Measurements from ENCODE around the gene TGFBRAP1. TPM values are rescaled to one million over a fixed set of nuclear protein-coding genes. Genes with fewer than 3 reads are reported as not detected.

TGFBRAP1 gene
- total and polyA plus RNA-seq, 7 donors: 4.8 to 24.6 (median 17.4) TPM

- intact Hi-C loops (cut with DNase I): no loop called here
- peaks cover 0 to 17% (median 0%) of the 10 kb centered on the region in 3 donors for H3K27me3 ChIP-seq
- no peaks in the 10 kb centered on the region for H3K36me3 ChIP-seq
- WGBS, 2 donors: 40 to 43% methylated on average over 5 of the region's 5 CpGs
- TF ChIP-seq EP300 (IDR thresholded peaks at IDR 0.05) (no peak), POLR2A (IDR thresholded peaks at IDR 0.05) (no peak), CTCF (IDR thresholded peaks at IDR 0.05) (no peak), POLR2AphosphoS5 (IDR thresholded peaks at IDR 0.05) (no peak)
- DNase-seq: no peak
- peaks cover 0 to 9% (median 0%) of the 10 kb centered on the region in 4 donors for H3K4me1 ChIP-seq
- H3K4me3 ChIP-seq: no peak overlapping the region
- H3K9me3 ChIP-seq: no peaks in the 10 kb centered on the region
- no peak overlapping the region for H3K27ac ChIP-seq
Measured at GRCh38 chr2:105236060-105236424, 93.5 kb downstream of the TGFBRAP1 start.

- Histone ChIP-seq H3K36me3 (no peaks in the 10 kb centered on the region), H3K27ac (no peak overlapping the region), H3K4me3 (no peak overlapping the region), H3K9me3 (no peaks in the 10 kb centered on the region), H3K4me1 (peaks cover 0 to 9% (median 0%) of the 10 kb centered on the region in 4 donors), H3K27me3 (peaks cover 0 to 17% (median 0%) of the 10 kb centered on the region in 3 donors)
- TF ChIP-seq CTCF (IDR thresholded peaks at IDR 0.05) (peak in 3 of 4 experiments; percentile 38 to 56 (median 54)), POLR2A (IDR thresholded peaks at IDR 0.05) (no peak)
- DNase-seq: no peak
- WGBS, 2 donors: 13 to 16% methylated on average over 12 of the region's 12 CpGs
- intact Hi-C loops (cut with DNase I): no loop called here
Measured at GRCh38 chr2:105235388-105236059, 94.0 kb downstream of the TGFBRAP1 start.

- no peak for TF ChIP-seq CTCF (IDR thresholded peaks at IDR 0.05)
- 90% methylated on average over 3 of the region's 3 CpGs for WGBS, 2 donors
- intact Hi-C loops (cut with DNase I): no loop called here
- H3K4me3 ChIP-seq: no peak overlapping the region
- H3K27ac ChIP-seq: no peak overlapping the region
- peaks cover 0 to 12% (median 0%) of the 10 kb centered on the region in 3 donors for H3K27me3 ChIP-seq
- H3K36me3 ChIP-seq: no peaks in the 10 kb centered on the region
- no peaks in the 10 kb centered on the region for H3K9me3 ChIP-seq
- no peak for DNase-seq
- H3K4me1 ChIP-seq: peaks cover 0 to 9% (median 0%) of the 10 kb centered on the region in 4 donors
Measured at GRCh38 chr2:105231232-105231619, 98.3 kb downstream of the TGFBRAP1 start.

GRCh38 chr2:105224444-105224843, 105.1 kb downstream of the TGFBRAP1 start:
- Histone ChIP-seq H3K9me3 (no peaks in the 10 kb centered on the region), H3K27me3 (no peaks in the 10 kb centered on the region), H3K4me3 (no peak overlapping the region), H3K27ac (no peak overlapping the region), H3K36me3 (no peaks in the 10 kb centered on the region), H3K4me1 (no peaks in the 10 kb centered on the region)
- DNase-seq: no peak
- intact Hi-C loops (cut with DNase I): no loop called here
- TF ChIP-seq EP300 (IDR thresholded peaks at IDR 0.05) (no peak), CTCF (IDR thresholded peaks at IDR 0.05) (no peak), POLR2A (IDR thresholded peaks at IDR 0.05) (no peak), POLR2AphosphoS5 (IDR thresholded peaks at IDR 0.05) (no peak)
- 79 to 84% methylated on average over 9 of the region's 9 CpGs for WGBS, 2 donors

GRCh38 chr2:105220604-105221003, 108.9 kb downstream of the TGFBRAP1 start:
- H3K27me3 ChIP-seq: no peaks in the 10 kb centered on the region
- no peak for TF ChIP-seq POLR2AphosphoS5 (IDR thresholded peaks at IDR 0.05)
- no peak for TF ChIP-seq POLR2A (IDR thresholded peaks at IDR 0.05)
- no peak for TF ChIP-seq EP300 (IDR thresholded peaks at IDR 0.05)
- no peak for TF ChIP-seq CTCF (IDR thresholded peaks at IDR 0.05)
- H3K4me3 ChIP-seq: no peak overlapping the region
- H3K27ac ChIP-seq: no peak overlapping the region
- no peaks in the 10 kb centered on the region for H3K9me3 ChIP-seq
- 82 to 90% methylated on average over 3 of the region's 3 CpGs for whole genome bisulfite sequencing, 2 donors
- no peaks in the 10 kb centered on the region for H3K4me1 ChIP-seq
- intact Hi-C loops (cut with DNase I): no loop called here
- DNase-seq: no peak
- no peaks in the 10 kb centered on the region for H3K36me3 ChIP-seq
